ENCODE data around the gene IL18R1.

Gene IL18R1

GRCh38 chr2:102346381-102347130 lies 9.0 kb upstream of the IL18R1 start:
- no peak for DNase-seq

GRCh38 chr2:102350137-102350793 lies 5.3 kb upstream of the IL18R1 start:
- DNase-seq, result no peak

- DNase-seq, result no peak
Observed at GRCh38 chr2:102356381-102356712, 751 bp downstream of the IL18R1 start.

GRCh38 chr2:102356741-102357140 lies 1.1 kb downstream of the IL18R1 start:
- no peak for DNase-seq

GRCh38 chr2:102357937-102358336 lies 2.3 kb downstream of the IL18R1 start:
- DNase-seq, result peak; percentile 50 to 65

GRCh38 chr2:102358496-102358895 lies 2.9 kb downstream of the IL18R1 start:
- peak in 1 of 2 experiments; percentile 8 for DNase-seq

GRCh38 chr2:102359527-102359926 lies 3.9 kb downstream of the IL18R1 start:
- no peak for DNase-seq

- DNase-seq, result no peak
Observed at GRCh38 chr2:102361632-102362241, 6.1 kb downstream of the IL18R1 start.

- DNase-seq, result no peak
Observed at GRCh38 chr2:102365763-102366162, 10.2 kb downstream of the IL18R1 start.

- no peak for DNase-seq
Observed at GRCh38 chr2:102366406-102367112, 11.0 kb downstream of the IL18R1 start.

GRCh38 chr2:102367331-102367971 lies 11.9 kb downstream of the IL18R1 start:
- DNase-seq, result no peak

GRCh38 chr2:102368461-102369109 lies 13.0 kb downstream of the IL18R1 start:
- DNase-seq, result no peak

GRCh38 chr2:102369866-102370265 lies 14.3 kb downstream of the IL18R1 start:
- no peak for DNase-seq

- DNase-seq, result no peak
Observed at GRCh38 chr2:102376052-102376591, 20.5 kb downstream of the IL18R1 start.

- DNase-seq, result no peak
Observed at GRCh38 chr2:102383722-102384121, 28.1 kb downstream of the IL18R1 start.

- no peak for DNase-seq
Observed at GRCh38 chr2:102385522-102385921, 29.9 kb downstream of the IL18R1 start.

- no peak for DNase-seq
Observed at GRCh38 chr2:102386004-102386403, 30.4 kb downstream of the IL18R1 start.

- no peak for DNase-seq
Observed at GRCh38 chr2:102386867-102387541, 31.4 kb downstream of the IL18R1 start.

GRCh38 chr2:102387763-102388546 lies 32.4 kb downstream of the IL18R1 start:
- DNase-seq, result no peak

GRCh38 chr2:102391565-102391964 lies 36.0 kb downstream of the IL18R1 start:
- DNase-seq, result no peak

GRCh38 chr2:102392096-102392495 lies 36.5 kb downstream of the IL18R1 start:
- no peak for DNase-seq
